Right atrium auricular region (tissue), 2 donors: ENCODE measurements around the gene GAB4. TPM values are rescaled to one million over a fixed set of nuclear protein-coding genes. Genes with fewer than 3 reads are reported as not detected.
"Not testable (repeated sequence)": the region's sequence is repeated elsewhere in the genome, so short reads cannot be mapped to it uniquely, and the experiment has no call there.

Source experiments
- DNase-seq: peaks from one replicate; pipeline ENCODE4 v3.0.0-alpha.2; 2019; ENCODE audit warnings: low spot score
- H3K27ac ChIP-seq, 2 donors: fragments of 200-600 bp; sonication (generic); 1 replicate in 1 of 2; 2 replicates in 1 of 2; pipeline ENCODE4 v1.5.1; 2016 to 2019
- H3K27me3 ChIP-seq, 2 donors: fragments of 200-600 bp; sonication (generic); one replicate each; pipeline versions ENCODE4 v1.5.1 to v1.6.0; 2017 to 2019
- H3K36me3 ChIP-seq: fragments of 200-600 bp; sonication (generic); one replicate; pipeline ENCODE4 v1.5.1; 2016
- H3K4me1 ChIP-seq, 2 donors: fragments of 200-600 bp; sonication (generic); one replicate each; pipeline versions ENCODE4 v1.5.1 to v1.6.0; 2017 to 2019
- H3K4me3 ChIP-seq, 2 donors: fragments of 200-600 bp; sonication (generic); 1 replicate in 1 of 2; 2 replicates in 1 of 2; pipeline ENCODE4 v1.5.1; 2017 to 2019; ENCODE audit warnings: mild to moderate bottlenecking in 1 of 2, moderate library complexity in 1 of 2
- H3K9me3 ChIP-seq, 2 donors: fragments of 200-600 bp; sonication (generic); one replicate each; pipeline ENCODE4 v1.5.1; 2019
- total RNA-seq, 2 donors: library from RNA; depleted of rRNA; stranded (reverse); fragments of >200 nt; gene quantifications; one replicate each; pipeline ENCODE4 v1.1.0, GENCODE V29; 2016
- TF ChIP-seq, protein P1 (sequence below), 2 donors: fragments of 200-600 bp; sonication (generic); IDR thresholded peaks; one replicate each; pipeline ENCODE4 v1.5.1; 2019; ENCODE audit warnings: antibody characterized with exemption in 2 of 2

GAB4 gene
- total RNA-seq, 2 donors from 2014 or later: not detected

DNA sequence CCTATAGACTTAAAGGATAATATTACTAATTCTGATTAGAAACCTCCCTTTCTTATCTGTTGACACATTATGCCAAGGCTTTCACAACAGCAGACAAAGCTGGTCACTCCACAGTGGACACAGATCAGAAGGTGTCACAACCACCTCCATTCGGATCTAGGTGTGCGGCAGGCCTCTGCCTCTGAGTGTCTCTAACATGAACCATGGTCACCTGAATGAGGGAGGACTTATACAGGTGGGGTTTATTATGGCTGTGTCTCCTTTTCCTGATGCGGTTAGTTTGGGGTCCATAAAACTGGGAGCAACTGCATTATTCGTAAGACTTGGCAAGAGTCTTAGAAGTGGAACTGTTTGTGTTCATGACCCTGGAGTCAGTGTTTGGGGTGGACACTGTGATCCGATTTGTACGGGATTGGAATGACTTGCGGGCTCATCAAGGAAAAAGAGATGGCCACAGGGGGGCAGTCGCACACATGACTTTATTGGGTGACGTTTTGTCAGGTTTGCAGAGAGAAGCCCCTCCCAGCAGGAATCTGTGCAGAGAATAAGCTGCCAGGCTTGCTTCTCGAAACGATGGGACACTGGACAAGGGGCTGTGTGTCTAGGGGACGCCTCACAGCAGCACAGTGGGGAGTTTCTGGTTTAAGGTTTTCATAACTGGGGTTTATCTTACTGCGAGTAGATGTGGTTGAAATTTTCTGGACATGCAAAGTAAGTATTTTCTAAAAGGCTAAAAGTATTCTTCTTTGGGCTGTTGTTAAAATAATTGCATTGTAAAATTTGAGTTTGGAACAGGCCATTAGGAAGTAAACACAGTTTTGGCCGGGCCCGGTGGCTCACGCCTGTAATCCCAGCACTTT, 90.6 kb downstream of the GAB4 start:
- Histone ChIP-seq H3K27me3 (peaks cover 0 to 3% of the 10 kb centered on the region in 2 donors), H3K36me3 (no peaks in the 10 kb centered on the region), H3K9me3 (no peaks in the 10 kb centered on the region), H3K4me1 (no peaks in the 10 kb centered on the region), H3K27ac (no peak overlapping the region), H3K4me3 (no peak overlapping the region)
- DNase-seq: peak; percentile 66
- TF ChIP-seq, protein P1, sequence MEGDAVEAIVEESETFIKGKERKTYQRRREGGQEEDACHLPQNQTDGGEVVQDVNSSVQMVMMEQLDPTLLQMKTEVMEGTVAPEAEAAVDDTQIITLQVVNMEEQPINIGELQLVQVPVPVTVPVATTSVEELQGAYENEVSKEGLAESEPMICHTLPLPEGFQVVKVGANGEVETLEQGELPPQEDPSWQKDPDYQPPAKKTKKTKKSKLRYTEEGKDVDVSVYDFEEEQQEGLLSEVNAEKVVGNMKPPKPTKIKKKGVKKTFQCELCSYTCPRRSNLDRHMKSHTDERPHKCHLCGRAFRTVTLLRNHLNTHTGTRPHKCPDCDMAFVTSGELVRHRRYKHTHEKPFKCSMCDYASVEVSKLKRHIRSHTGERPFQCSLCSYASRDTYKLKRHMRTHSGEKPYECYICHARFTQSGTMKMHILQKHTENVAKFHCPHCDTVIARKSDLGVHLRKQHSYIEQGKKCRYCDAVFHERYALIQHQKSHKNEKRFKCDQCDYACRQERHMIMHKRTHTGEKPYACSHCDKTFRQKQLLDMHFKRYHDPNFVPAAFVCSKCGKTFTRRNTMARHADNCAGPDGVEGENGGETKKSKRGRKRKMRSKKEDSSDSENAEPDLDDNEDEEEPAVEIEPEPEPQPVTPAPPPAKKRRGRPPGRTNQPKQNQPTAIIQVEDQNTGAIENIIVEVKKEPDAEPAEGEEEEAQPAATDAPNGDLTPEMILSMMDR (IDR thresholded peaks at IDR 0.05): peak; percentile 39 to 69

DNA sequence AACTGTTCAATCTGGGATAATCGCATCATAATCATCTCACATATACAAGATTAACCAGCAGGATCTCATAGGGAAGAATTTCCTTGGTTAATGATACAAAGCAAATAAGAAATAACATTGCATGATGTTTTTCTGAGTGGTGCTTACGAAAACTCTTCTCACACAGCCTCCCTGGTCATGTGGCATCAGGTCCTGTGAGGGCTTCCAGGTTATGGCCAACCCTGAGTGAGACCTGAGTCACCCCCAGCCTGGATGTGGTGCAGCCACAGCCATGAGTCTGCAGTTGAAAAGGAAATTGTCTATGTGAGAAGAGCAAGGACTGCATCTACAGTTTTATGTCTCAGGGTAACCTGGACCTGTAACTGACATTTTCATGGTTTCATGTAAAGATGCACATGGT, 92.3 kb downstream of the GAB4 start:
- peaks cover 0 to 3% of the 10 kb centered on the region in 2 donors for H3K27me3 ChIP-seq
- TF ChIP-seq, protein P1 (IDR thresholded peaks at IDR 0.05): no peak
- H3K4me1 ChIP-seq: no peaks in the 10 kb centered on the region
- H3K4me3 ChIP-seq: no peak overlapping the region
- H3K27ac ChIP-seq: no peak overlapping the region
- DNase-seq: no peak
- H3K9me3 ChIP-seq: no peaks in the 10 kb centered on the region
- H3K36me3 ChIP-seq: no peaks in the 10 kb centered on the region

DNA sequence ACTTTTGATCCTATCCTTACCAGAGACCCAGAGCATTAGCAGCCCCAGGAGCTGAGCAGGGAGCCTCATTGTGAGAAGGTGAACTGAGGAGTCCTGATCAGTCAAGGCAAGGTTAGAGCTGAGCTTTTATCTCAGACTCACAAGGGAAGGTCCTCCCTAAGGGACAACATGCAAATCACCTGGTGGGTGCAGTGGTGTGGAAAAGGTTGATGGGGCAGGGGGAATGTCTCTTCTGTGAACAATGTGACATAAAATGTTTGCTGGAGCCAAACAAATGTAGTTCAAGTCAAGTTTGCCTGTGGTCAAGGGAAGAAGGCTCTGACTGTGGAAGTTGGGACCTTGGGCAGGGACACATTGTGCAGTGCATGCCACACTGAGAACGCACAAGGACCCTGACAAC, 93.1 kb downstream of the GAB4 start:
- H3K4me1 ChIP-seq, DNase-seq, H3K9me3 ChIP-seq, H3K36me3 ChIP-seq, H3K27ac ChIP-seq, H3K27me3 ChIP-seq, H3K4me3 ChIP-seq: not testable (repeated sequence)

DNA sequence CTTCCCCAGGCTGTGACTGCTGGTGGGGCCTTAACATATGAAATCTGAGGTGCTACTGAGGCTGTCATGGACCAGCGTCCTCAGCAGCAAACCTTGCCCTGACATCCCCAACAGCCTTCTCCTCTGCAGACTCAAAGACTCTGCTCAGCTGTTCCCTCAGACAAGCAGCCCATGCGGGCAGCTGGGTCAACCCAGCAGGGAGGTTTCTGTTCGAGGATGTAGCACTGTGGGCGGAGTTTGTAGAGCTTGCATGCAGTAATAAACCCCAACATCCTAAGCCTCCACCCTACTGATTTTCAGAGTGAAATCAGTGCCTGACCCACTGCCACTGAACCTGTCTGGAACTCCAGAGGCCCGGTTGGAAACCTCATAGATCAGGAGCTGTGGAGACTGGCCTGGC, 94.0 kb downstream of the GAB4 start:
- DNase-seq: no peak
- TF ChIP-seq, protein P1 (IDR thresholded peaks at IDR 0.05): no peak
- no peak overlapping the region for H3K27ac ChIP-seq
- H3K9me3 ChIP-seq: no peaks in the 10 kb centered on the region
- no peaks in the 10 kb centered on the region for H3K36me3 ChIP-seq
- no peaks in the 10 kb centered on the region for H3K4me1 ChIP-seq
- peaks cover 0 to 3% of the 10 kb centered on the region in 2 donors for H3K27me3 ChIP-seq
- no peak overlapping the region for H3K4me3 ChIP-seq

DNA sequence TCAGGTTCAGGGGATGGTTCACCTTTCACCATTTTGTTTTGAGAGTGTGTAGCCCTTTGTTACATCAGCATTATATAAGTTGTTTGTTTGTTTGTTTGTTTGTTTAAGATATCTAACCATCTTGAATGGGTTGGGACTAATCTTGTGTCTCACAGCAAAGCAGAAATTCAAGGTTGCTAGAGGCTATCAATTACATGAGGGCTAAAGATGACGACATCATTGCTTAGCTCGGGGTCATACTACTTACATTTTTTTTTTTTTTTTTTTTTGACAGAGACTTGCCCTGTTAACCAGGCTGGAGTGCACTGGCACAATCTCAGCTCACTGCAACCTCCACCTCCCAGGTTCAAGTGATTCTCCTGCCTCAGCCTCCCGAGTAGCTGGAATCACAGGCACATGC, 95.7 kb downstream of the GAB4 start:
- Histone ChIP-seq H3K36me3 (no peaks in the 10 kb centered on the region), H3K27ac (no peak overlapping the region), H3K9me3 (no peaks in the 10 kb centered on the region), H3K4me3 (no peak overlapping the region), H3K27me3 (peaks cover 0 to 3% of the 10 kb centered on the region in 2 donors), H3K4me1 (no peaks in the 10 kb centered on the region)
- DNase-seq: no peak
- TF ChIP-seq, protein P1 (IDR thresholded peaks at IDR 0.05): no peak

Other genes starting within 250 kb of the GAB4 start
- not detected for gene XKR3, start 182.8 kb downstream of the GAB4 start, total RNA-seq
- gene IL17RA, start 76.8 kb upstream of the GAB4 start, total RNA-seq: 10 to 100 TPM in 1 of 2 donors, 1 to 10 TPM in 1; 7.9 to 12.2 TPM
- 1 to 10 TPM in 1 of 2 donors, under 1 TPM in 1; 0.55 to 1.1 TPM for gene TMEM121B, start 113.1 kb upstream of the GAB4 start, total RNA-seq
- 10 to 100 TPM; 33.1 to 39.7 TPM for gene HDHD5, start 151.1 kb upstream of the GAB4 start, total RNA-seq
- 10 to 100 TPM in 1 of 2 donors, 1 to 10 TPM in 1; 8.6 to 19.9 TPM for gene ADA2, start 211.2 kb upstream of the GAB4 start, total RNA-seq